HCT116 (cell line): ENCODE measurements around the gene RAB3C. TPM values are rescaled to one million over a fixed set of nuclear protein-coding genes. Genes with fewer than 3 reads are reported as not detected.
"Not testable (repeated sequence)": the region's sequence is repeated elsewhere in the genome, so short reads cannot be mapped to it uniquely, and the experiment has no call there.

Experiments used
- ATAC-seq: fragments of 200-7000 bp; cut with Tn5 transposase; 2 replicates; pipeline ENCODE4 v1.9.1; 2020; ENCODE audit warnings: mild to moderate bottlenecking, moderate library complexity
- Bru-seq: library from RNA; stranded (reverse); fragments of 400-500 nt; gene quantifications from one replicate; lab custom pipeline; 2021; lab: Mats Ljungman, UMichigan
- BruChase-seq, 2 experiments: library from RNA; stranded (reverse); fragments of 400-500 nt; gene quantifications; one replicate each; lab custom pipeline; 2021; lab: Mats Ljungman, UMichigan
- BruUV-seq: library from RNA; stranded (reverse); fragments of 400-500 nt; replicated peaks from 2 replicates; lab custom pipeline; 2021; lab: Mats Ljungman, UMichigan
- CTCF ChIA-PET: fragments of 300-600 bp; sonication (Branson Sonifier 250); formaldehyde crosslinking; loops from one replicate; lab custom pipeline; 2021; ENCODE audit warnings: antibody characterized with exemption; lab: Charles Lee
- POLR2A ChIA-PET: fragments of 300-600, 350-600 bp; sonication (Branson Sonifier 250); formaldehyde crosslinking; loops from one replicate; lab custom pipeline; 2021; ENCODE audit warnings: antibody characterized with exemption; lab: Charles Lee
- RAD21 ChIA-PET, 2 experiments: fragments of 300-600 bp; sonication (Branson Sonifier 250); formaldehyde crosslinking; loops; one replicate each; lab custom pipeline; 2023; ENCODE audit warnings: low total read pairs in 2 of 2; ENCODE audit not compliant: uncharacterized antibody in 2 of 2, unreplicated experiment in 2 of 2, low non-redundant PET in 1 of 2; lab: Charles Lee
- DNase-seq: peaks from one replicate; pipeline ENCODE4 v3.0.0-alpha.2; 2010; ENCODE audit warnings: low read depth, low spot score
- H2AFZ ChIP-seq: fragments of 200-600 bp; shearing (Covaris generic), sonication (generic); 2 replicates; pipeline ENCODE4 v1.6.1; 2017; ENCODE audit warnings: low read depth, mixed run types, mixed read lengths, antibody characterized with exemption, low read length; ENCODE audit not compliant: poor library complexity, severe bottlenecking
- H3K27ac ChIP-seq: 2 replicates; pipeline ENCODE4 v1.5.1; 2012; ENCODE audit warnings: low read depth, low read length
- H3K27me3 ChIP-seq: fragments of 200-600 bp; sonication (generic); 2 replicates; pipeline ENCODE4 v1.6.1; 2016; ENCODE audit warnings: mixed run types, low read length, mixed read lengths; ENCODE audit not compliant: insufficient read depth
- H3K36me3 ChIP-seq, 2 experiments: fragments of 200-500 bp in 1 of 2; fragments of 200-600 bp in 1 of 2; sonication (Bioruptor generic) in 1 of 2; sonication (generic) in 1 of 2; 2 replicates each; pipeline versions ENCODE4 v1.5.1 to v1.6.1; 2014 to 2016; ENCODE audit warnings: low read length in 2 of 2, inconsistent platforms in 1 of 2, mixed read lengths in 1 of 2, mixed run types in 1 of 2; ENCODE audit not compliant: insufficient read depth in 2 of 2, control insufficient read depth in 1 of 2
- H3K4me1 ChIP-seq, 2 experiments: fragments of 200-600 bp in 1 of 2; sonication (generic) in 1 of 2; 2 replicates each; pipeline versions ENCODE4 v1.5.1 to v1.6.1; 2012 to 2017; ENCODE audit warnings: low read length in 2 of 2, inconsistent platforms in 1 of 2, mild to moderate bottlenecking in 1 of 2, mixed read lengths in 1 of 2, mixed run types in 1 of 2, moderate library complexity in 1 of 2; ENCODE audit not compliant: insufficient read depth in 2 of 2, control insufficient read depth in 1 of 2
- H3K4me2 ChIP-seq: fragments of 200-600 bp; sonication (generic); 2 replicates; pipeline ENCODE4 v1.6.1; 2017; ENCODE audit warnings: mixed run types, low read length, mixed read lengths
- H3K4me3 ChIP-seq, 2 experiments: fragments of 200-600 bp in 1 of 2; sonication (generic) in 1 of 2; replicated peaks in 1 of 2; 2 replicates each; pipeline ENCODE4 v1.5.1; 2011 to 2016; ENCODE audit warnings: low read length in 2 of 2, control low read depth in 1 of 2, low read depth in 1 of 2, mild to moderate bottlenecking in 1 of 2, mixed read lengths in 1 of 2, mixed run types in 1 of 2
- H3K79me2 ChIP-seq: fragments of 200-600 bp; sonication (generic); 2 replicates; pipeline ENCODE4 v1.6.1; 2017; ENCODE audit warnings: mild to moderate bottlenecking, mixed run types, low read length, moderate library complexity, mixed read lengths; ENCODE audit not compliant: insufficient read depth
- H3K9ac ChIP-seq: fragments of 200-600 bp; sonication (generic); 2 replicates; pipeline ENCODE4 v1.6.1; 2016; ENCODE audit warnings: low read length, mixed read lengths
- H3K9me2 ChIP-seq: fragments of 200-600 bp; sonication (generic), shearing (Covaris generic); 2 replicates; pipeline ENCODE4 v1.6.1; 2017; ENCODE audit warnings: mixed run types, mild to moderate bottlenecking, moderate library complexity; ENCODE audit not compliant: insufficient read depth
- H3K9me3 ChIP-seq, 2 experiments: fragments of 200-500 bp in 1 of 2; fragments of 200-600 bp in 1 of 2; sonication (Bioruptor generic) in 1 of 2; sonication (generic) in 1 of 2; 2 replicates each; pipeline ENCODE4 v1.6.1; 2014 to 2017; ENCODE audit warnings: low read length in 2 of 2, mixed read lengths in 2 of 2, inconsistent platforms in 1 of 2, low read depth in 1 of 2, mild to moderate bottlenecking in 1 of 2, mixed run types in 1 of 2, moderate library complexity in 1 of 2; ENCODE audit not compliant: control insufficient read depth in 1 of 2, insufficient read depth in 1 of 2
- H4K20me1 ChIP-seq: fragments of 200-600 bp; sonication (generic), shearing (Covaris generic); 2 replicates; pipeline ENCODE4 v1.6.1; 2017; ENCODE audit warnings: mixed run types, mild to moderate bottlenecking, moderate library complexity; ENCODE audit not compliant: insufficient read depth
- EGR1 ChIP-seq: IDR thresholded peaks from 2 replicates; pipeline ENCODE4 v1.6.1; 2012; ENCODE audit warnings: low read depth
- REST ChIP-seq: IDR thresholded peaks from 2 replicates; pipeline ENCODE4 v1.6.1; 2012; ENCODE audit warnings: low read depth
- intact Hi-C: fragments of 100-400 bp; cut with micrococcal nuclease; formaldehyde crosslinking; loops from 2 replicates; pipeline ENCODE4 v1.10.0; 2022
- long read RNA-seq: library from polyadenylated mRNA; unstranded; transcript quantifications from one replicate; pipeline ENCODE4 v2.0.0, GENCODE V29; 2021; ENCODE audit not compliant: unreplicated experiment
- polyA plus RNA-seq: library from polyadenylated mRNA; unstranded; fragments of >200 nt; gene quantifications from 2 replicates; pipeline ENCODE4 v1.2.1, GENCODE V29; 2012; ENCODE audit warnings: missing spikeins
- total RNA-seq: library from RNA; stranded (reverse); gene quantifications from one replicate; pipeline ENCODE4 v1.2.1, GENCODE V29; 2021; ENCODE audit not compliant: unreplicated experiment

Gene RAB3C, protein sequence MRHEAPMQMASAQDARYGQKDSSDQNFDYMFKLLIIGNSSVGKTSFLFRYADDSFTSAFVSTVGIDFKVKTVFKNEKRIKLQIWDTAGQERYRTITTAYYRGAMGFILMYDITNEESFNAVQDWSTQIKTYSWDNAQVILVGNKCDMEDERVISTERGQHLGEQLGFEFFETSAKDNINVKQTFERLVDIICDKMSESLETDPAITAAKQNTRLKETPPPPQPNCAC
- total RNA-seq, result not detected
- polyA plus RNA-seq, result 0.11 TPM in 1 of 2 replicates, not detected in the other
- Bru-seq, nascent RNA, result percentile 2 among the genes with signal in this experiment
- BruChase-seq, experiment 1, labeled RNA remaining after a 6-hour chase, result percentile 1 among the genes with signal in this experiment
- BruChase-seq, experiment 2, labeled RNA remaining after a 2-hour chase, result percentile 3 among the genes with signal in this experiment
- long read RNA-seq, result 0 reads

- Histone ChIP-seq H4K20me1 (no peaks in the 10 kb centered on the region), H3K9me3 (no peaks in the 10 kb centered on the region), H3K4me1 (peaks cover 0 to 4% of the 10 kb centered on the region in 2 experiments; a peak in 1 of 4 replicates), H3K9me2 (no peaks in the 10 kb centered on the region), H3K79me2 (no peaks in the 10 kb centered on the region), H2AFZ (no peak within 1 kb of the TSS), H3K27me3 (peaks cover 44% of the 10 kb centered on the region), H3K27ac (no peak within 1 kb of the TSS), H3K9ac (no peak within 1 kb of the TSS), H3K4me3 (peak within 1 kb of the TSS in 1 of 2 experiments; percentile 31; a peak in 1 of 4 replicates), H3K36me3 (no peaks in the 10 kb centered on the region; a peak in 1 of 4 replicates), H3K4me2 (peak within 1 kb of the TSS; percentile 50)
- DNase-seq (peak; percentile 44), ATAC-seq (peak; percentile 99)
- TF ChIP-seq EGR1 (no peak), REST (peak; percentile 70)
- CTCF ChIA-PET, result no interaction called here
- intact Hi-C loops, result no loop called here
- RAD21 ChIA-PET, result no interaction called here
- no TSS peak for BruUV-seq
- POLR2A ChIA-PET, result no interaction called here
Observed at GRCh38 chr5:58582803-58583491, at the start of gene RAB3C. RAB3C (plus strand) TSS chr5:58583075; CDS start chr5:58583209, 134 bp downstream.

DNA sequence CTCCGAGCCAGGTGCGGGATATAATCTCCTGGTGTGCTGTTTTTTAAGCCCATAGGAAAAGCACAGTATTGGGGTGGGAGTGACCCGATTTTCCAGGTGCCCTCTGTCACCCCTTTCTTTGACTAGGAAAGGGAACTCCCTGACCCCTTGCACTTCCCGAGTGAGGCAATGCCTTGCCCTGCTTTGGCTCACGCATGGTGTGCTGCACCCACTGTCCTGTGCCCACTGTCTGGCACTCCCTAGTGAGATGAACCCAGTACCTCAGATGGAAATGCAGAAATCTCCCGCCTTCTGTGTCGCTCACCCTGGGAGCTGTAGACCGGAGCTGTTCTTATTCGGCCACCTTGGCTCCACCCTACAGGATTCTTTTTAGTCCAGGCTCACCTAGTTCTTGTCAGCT, 40.9 kb upstream of the RAB3C start:
- H4K20me1 ChIP-seq, H3K9me2 ChIP-seq, H3K27me3 ChIP-seq, H3K4me3 ChIP-seq, H2AFZ ChIP-seq, BruUV-seq, H3K4me1 ChIP-seq, RAD21 ChIA-PET, H3K79me2 ChIP-seq, CTCF ChIA-PET, H3K9me3 ChIP-seq, H3K36me3 ChIP-seq, DNase-seq, intact Hi-C loops, H3K4me2 ChIP-seq, POLR2A ChIA-PET, H3K27ac ChIP-seq, ATAC-seq, H3K9ac ChIP-seq: not testable (repeated sequence)
